ENCODE data around the gene CSGALNACT2. TPM values are rescaled to one million over a fixed set of nuclear protein-coding genes. Genes with fewer than 3 reads are reported as not detected.
A peak's percentile ranks its signal among the peaks of the same experiment; 100 is the strongest.

CSGALNACT2 gene
- total RNA-seq, 1 donor from 2014 or later: 14.8 TPM

- DNase-seq (ENCODE audit: low spot score in 2 of 2, unreplicated experiment in 2 of 2): no peak
- TF ChIP-seq CTCF (IDR thresholded peaks at IDR 0.05; ENCODE audit: unreplicated experiment): no peak
- H3K27ac Mint-ChIP-seq: no peak overlapping the region
- H3K36me3 Mint-ChIP-seq: no peaks in the 10 kb centered on the region
- H3K4me3 Mint-ChIP-seq: no peak overlapping the region
- peaks cover 74% of the 10 kb centered on the region for H3K27me3 Mint-ChIP-seq (ENCODE audit: low read depth)
- H3K4me1 Mint-ChIP-seq: peaks cover 3% of the 10 kb centered on the region
- no peaks in the 10 kb centered on the region for H3K9me3 Mint-ChIP-seq
These were observed 87.0 kb downstream of the CSGALNACT2 start for GRCh38 chr10:43225004-43225786.

DNA sequence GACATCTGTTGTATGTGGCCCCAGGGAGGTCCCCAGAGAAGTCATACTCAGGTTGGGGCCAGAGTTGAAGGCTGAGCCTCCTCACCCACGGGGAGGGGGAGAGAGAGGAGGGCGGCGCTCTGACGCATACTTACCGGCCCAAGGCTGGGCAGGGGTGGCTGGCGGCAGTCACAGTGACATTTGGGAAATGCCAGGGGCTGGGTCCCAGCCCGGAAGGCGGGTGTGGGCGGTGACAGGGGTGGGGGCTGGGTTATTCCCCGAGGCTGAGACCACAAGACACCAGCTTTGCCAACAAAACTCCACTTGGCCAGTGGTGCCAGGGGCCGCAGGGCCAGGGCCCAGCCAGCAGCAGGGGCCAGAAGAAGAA lies 87.5 kb downstream of the CSGALNACT2 start:
- DNase-seq (ENCODE audit: low spot score in 2 of 2, unreplicated experiment in 2 of 2): peak in 1 of 2 experiments; percentile 33
- TF ChIP-seq CTCF (IDR thresholded peaks at IDR 0.05; ENCODE audit: unreplicated experiment): no peak
- Mint-ChIP-seq H3K36me3 (no peaks in the 10 kb centered on the region), H3K27ac (no peak overlapping the region), H3K9me3 (no peaks in the 10 kb centered on the region), H3K4me3 (no peak overlapping the region), H3K4me1 (peaks cover 3% of the 10 kb centered on the region), H3K27me3 (ENCODE audit: low read depth) (peaks cover 80% of the 10 kb centered on the region)

DNA sequence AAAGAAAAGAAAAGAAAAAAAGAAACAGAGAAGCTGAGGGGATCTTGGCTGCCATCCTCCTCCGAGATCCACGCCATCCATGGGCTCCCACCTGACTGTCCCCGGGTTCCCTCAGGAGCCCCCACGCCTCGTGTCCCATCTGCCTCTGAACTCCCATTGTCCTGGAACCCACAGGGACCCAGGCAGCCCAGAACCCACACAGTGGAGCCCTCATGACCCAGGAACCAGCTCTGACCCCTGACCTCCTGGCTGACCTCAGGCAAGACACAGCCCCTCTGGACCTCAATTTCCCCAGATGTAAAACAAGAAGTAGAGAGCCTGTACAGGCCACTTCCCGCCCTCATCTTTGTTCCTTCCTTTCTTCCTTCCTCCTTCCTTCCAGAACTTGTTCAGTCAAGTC lies 88.2 kb downstream of the CSGALNACT2 start:
- no peak for TF ChIP-seq CTCF (IDR thresholded peaks at IDR 0.05; ENCODE audit: unreplicated experiment)
- H3K36me3 Mint-ChIP-seq: no peaks in the 10 kb centered on the region
- no peaks in the 10 kb centered on the region for H3K9me3 Mint-ChIP-seq
- H3K4me1 Mint-ChIP-seq: peaks cover 3% of the 10 kb centered on the region
- H3K27ac Mint-ChIP-seq: no peak overlapping the region
- DNase-seq (ENCODE audit: low spot score in 2 of 2, unreplicated experiment in 2 of 2): peak in 1 of 2 experiments; percentile 24
- peaks cover 83% of the 10 kb centered on the region for H3K27me3 Mint-ChIP-seq (ENCODE audit: low read depth)
- H3K4me3 Mint-ChIP-seq: no peak overlapping the region

- Mint-ChIP-seq H3K27ac (no peak overlapping the region), H3K4me3 (no peak overlapping the region), H3K9me3 (no peaks in the 10 kb centered on the region), H3K4me1 (peaks cover 3% of the 10 kb centered on the region), H3K27me3 (ENCODE audit: low read depth) (peaks cover 85% of the 10 kb centered on the region), H3K36me3 (no peaks in the 10 kb centered on the region)
- no peak for TF ChIP-seq CTCF (IDR thresholded peaks at IDR 0.05; ENCODE audit: unreplicated experiment)
- peak in 1 of 2 experiments; percentile 21 for DNase-seq (ENCODE audit: low spot score in 2 of 2, unreplicated experiment in 2 of 2)
These were observed 88.9 kb downstream of the CSGALNACT2 start for GRCh38 chr10:43226851-43227845.

DNA sequence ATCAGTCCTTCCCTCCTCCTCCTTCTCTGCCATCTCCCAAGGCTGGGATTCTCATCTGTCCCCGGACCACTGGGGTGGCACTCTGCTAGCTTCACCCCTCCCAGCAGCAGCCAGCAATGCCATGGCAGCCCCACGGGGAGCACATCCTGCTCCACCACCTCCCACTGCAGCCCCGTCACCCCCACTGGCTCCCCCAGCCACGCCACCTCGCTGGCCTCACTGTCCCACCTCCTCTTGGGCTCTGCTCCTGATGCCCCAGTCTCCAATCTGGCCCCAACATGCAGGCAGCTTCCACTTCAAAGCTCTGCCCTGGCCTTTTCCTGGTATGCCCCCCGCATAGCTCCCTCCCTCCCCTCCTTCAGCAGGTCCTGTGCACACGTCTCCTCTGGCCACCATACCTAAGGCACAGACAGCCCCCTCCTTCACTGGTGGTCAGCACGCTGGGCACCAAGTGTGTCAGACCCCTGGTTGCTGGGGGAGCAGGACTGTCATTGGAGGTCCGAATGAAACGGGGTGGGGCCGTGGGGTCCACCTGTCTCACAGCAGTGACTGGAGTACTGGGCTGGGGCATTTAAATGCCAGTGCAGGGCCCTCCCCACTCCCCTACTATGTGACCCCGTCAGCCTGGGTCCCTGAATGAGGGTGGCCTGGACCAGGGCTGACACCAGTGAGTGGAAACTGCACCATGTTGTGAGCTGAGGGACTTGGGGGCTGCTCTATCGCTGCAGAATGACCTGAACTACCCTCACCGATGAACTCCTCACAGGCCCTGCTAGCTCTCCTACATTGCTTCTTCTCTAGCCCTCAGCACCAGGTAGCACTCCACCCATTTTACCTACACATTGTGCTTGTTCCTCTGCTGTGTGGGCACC lies 89.9 kb downstream of the CSGALNACT2 start:
- peak; percentile 14 to 36 for DNase-seq (ENCODE audit: low spot score in 2 of 2, unreplicated experiment in 2 of 2)
- H3K4me3 Mint-ChIP-seq: no peak overlapping the region
- H3K27ac Mint-ChIP-seq: no peak overlapping the region
- peaks cover 85% of the 10 kb centered on the region for H3K27me3 Mint-ChIP-seq (ENCODE audit: low read depth)
- H3K4me1 Mint-ChIP-seq: peaks cover 3% of the 10 kb centered on the region
- TF ChIP-seq CTCF (IDR thresholded peaks at IDR 0.05; ENCODE audit: unreplicated experiment): no peak
- no peaks in the 10 kb centered on the region for H3K36me3 Mint-ChIP-seq
- no peaks in the 10 kb centered on the region for H3K9me3 Mint-ChIP-seq
